GM21825 (cell line): ENCODE results near the gene CASK.

ENCODE experiments used
- ATAC-seq: cut with Tn5 transposase; IDR thresholded peaks from one replicate; pipeline ENCODE4 v1.9.1; 2021; ENCODE audit warnings: mild to moderate bottlenecking, moderate library complexity; ENCODE audit not compliant: unreplicated experiment

CASK gene, protein sequence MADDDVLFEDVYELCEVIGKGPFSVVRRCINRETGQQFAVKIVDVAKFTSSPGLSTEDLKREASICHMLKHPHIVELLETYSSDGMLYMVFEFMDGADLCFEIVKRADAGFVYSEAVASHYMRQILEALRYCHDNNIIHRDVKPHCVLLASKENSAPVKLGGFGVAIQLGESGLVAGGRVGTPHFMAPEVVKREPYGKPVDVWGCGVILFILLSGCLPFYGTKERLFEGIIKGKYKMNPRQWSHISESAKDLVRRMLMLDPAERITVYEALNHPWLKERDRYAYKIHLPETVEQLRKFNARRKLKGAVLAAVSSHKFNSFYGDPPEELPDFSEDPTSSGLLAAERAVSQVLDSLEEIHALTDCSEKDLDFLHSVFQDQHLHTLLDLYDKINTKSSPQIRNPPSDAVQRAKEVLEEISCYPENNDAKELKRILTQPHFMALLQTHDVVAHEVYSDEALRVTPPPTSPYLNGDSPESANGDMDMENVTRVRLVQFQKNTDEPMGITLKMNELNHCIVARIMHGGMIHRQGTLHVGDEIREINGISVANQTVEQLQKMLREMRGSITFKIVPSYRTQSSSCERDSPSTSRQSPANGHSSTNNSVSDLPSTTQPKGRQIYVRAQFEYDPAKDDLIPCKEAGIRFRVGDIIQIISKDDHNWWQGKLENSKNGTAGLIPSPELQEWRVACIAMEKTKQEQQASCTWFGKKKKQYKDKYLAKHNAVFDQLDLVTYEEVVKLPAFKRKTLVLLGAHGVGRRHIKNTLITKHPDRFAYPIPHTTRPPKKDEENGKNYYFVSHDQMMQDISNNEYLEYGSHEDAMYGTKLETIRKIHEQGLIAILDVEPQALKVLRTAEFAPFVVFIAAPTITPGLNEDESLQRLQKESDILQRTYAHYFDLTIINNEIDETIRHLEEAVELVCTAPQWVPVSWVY

GRCh38 chrX:41923211-41923977, at the start of gene CASK:
Gene CASK, minus strand, starts transcription at chrX:41923554. Its CDS starts 566 bp downstream, at chrX:41922988.
- ATAC-seq = peak; percentile 77

GRCh38 chrX:41971346-41971745, 48.0 kb upstream of the CASK start:
- no peak for ATAC-seq

DNA sequence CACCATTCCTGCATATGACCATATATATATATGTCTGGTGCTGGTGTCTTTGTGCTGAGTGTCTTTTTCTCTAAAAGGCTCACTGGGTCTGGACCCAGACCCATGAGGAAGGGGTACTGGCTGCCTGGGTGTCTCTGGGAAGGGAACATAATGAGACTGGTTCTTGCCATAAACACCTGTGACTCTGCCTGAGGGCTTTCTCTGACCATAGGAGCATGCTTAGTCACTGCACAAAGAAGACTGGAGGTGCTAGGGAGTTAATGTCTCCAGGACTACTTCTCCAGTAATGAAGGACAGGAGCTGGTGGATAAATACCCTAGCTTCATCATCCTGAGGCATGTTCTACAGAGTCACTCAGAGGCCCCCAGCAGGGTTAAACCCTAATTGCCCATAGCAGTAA, 47.1 kb upstream of the CASK start:
- ATAC-seq = no peak

DNA sequence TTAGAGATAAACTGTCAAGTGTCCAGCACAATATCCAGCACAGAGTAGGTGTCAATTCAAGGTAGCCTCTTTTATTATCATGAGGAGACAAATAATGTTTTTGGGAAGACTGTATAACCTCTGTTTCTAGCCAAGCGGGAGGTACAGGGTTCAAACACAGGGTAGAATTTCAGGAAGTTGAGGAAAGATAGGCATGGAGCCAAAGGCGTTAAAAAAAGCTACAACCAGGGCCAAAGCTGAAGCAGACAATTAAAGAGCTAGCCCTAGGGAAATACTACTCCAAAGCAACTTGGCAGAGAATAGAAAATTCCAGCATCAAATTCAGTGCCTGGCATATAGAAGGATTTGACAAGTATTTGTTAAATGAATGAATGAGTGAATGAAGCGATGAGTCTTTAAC, 40.0 kb upstream of the CASK start:
- ATAC-seq = no peak

- no peak for ATAC-seq
These were observed 36.8 kb upstream of the CASK start for GRCh38 chrX:41960142-41960541.

DNA sequence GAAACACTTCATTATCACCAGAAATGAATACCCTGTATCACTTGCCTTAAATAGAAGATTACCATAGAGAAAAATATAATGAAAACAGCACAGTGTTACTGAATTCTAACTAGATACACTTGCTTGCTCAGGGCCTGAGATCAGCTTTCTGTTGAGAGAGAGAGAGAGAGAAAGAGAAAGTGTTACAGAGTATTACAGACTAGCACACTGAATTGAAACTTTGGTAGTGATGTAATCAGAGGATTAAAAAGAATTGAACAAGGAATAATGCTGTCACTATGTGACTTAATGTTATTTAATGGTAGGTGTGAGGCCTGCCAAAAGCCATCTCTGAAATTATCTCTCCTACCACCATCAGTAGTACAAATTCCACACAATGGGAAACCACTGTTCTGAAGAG, 35.5 kb upstream of the CASK start:
- no peak for ATAC-seq

GRCh38 chrX:41956027-41956426, 32.7 kb upstream of the CASK start:
- no peak for ATAC-seq

GRCh38 chrX:41952102-41952501, 28.7 kb upstream of the CASK start:
- ATAC-seq = no peak

GRCh38 chrX:41946989-41947612, 23.7 kb upstream of the CASK start:
- no peak for ATAC-seq

- no peak for ATAC-seq
These were observed 22.9 kb upstream of the CASK start for GRCh38 chrX:41946235-41946634.

- ATAC-seq = no peak
These were observed 12.5 kb upstream of the CASK start for GRCh38 chrX:41935832-41936231.

DNA sequence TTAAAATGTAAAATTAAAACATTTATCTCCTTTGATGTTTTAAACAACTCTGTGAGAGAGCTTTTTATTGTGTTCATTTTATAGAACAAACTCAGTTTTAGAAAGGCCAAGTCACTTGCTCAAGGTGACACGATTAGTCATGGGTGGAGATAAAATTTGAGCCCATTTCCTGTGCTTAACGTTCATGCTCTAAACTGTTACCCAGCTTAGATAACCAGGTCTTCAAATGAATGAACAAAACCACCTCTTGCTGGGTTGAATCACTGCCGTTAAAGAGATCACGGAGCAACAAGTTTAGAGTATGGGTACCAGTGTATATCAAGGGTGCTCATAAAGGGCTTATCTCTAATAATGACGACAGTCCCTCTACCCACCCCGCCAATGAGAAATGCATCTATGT, 10.2 kb upstream of the CASK start:
- no peak for ATAC-seq

GRCh38 chrX:41932885-41933284, 9.5 kb upstream of the CASK start:
- no peak for ATAC-seq

DNA sequence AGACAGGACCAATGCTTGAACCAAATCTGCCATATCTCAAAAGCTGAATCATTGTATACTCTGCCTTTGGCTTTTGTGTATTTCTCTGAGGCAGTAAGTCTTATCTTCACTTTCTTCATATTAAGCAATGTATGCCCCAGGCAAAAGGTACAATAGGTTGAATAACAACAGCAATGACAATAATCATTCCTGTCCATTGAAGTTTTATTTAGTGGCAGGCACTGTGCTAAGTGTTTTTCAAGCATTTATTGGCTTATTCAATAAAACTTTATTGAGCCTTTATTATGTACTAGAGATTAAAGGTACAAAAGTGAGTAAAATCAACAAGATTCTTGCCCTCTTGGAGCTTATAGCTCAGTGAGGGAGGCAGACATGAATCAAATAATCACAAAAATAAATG, 8.2 kb upstream of the CASK start:
- ATAC-seq = no peak

DNA sequence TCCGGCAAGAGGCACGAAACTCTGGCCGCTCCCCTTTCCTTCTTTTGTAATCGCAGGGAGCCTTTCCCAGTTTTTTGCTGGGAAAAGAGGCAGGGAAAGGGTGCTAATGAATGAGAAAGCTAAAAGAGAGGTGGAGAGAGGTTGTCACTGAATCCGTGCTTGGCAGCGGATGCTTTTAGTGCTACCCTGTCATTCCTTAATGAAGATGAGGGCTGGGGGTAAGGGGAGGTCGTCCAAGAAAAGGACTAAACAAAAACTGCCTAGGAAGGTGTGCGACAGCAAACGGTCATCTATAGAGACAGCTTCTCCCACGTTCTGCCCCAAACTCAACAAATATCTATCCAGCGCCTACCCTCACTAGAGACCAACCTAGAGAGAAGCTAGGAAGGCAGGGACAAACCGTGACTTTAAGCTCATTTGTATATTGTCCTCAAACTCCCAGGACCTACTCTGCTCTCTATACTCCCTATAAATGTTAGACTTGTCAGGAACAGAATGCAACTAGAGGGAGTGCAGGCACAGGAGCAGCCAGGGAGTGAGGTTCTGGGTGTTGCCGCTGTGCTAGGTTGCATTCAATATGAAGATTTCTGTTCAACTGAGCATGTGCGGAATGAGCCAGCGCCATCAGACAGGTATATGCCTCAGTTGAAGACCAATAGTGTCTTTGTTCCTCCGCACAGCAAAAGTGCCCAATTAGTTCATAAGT, 777 bp upstream of the CASK start:
- no peak for ATAC-seq

- peak; percentile 21 for ATAC-seq
These were observed 763 bp downstream of the CASK start for GRCh38 chrX:41922431-41923151.

DNA sequence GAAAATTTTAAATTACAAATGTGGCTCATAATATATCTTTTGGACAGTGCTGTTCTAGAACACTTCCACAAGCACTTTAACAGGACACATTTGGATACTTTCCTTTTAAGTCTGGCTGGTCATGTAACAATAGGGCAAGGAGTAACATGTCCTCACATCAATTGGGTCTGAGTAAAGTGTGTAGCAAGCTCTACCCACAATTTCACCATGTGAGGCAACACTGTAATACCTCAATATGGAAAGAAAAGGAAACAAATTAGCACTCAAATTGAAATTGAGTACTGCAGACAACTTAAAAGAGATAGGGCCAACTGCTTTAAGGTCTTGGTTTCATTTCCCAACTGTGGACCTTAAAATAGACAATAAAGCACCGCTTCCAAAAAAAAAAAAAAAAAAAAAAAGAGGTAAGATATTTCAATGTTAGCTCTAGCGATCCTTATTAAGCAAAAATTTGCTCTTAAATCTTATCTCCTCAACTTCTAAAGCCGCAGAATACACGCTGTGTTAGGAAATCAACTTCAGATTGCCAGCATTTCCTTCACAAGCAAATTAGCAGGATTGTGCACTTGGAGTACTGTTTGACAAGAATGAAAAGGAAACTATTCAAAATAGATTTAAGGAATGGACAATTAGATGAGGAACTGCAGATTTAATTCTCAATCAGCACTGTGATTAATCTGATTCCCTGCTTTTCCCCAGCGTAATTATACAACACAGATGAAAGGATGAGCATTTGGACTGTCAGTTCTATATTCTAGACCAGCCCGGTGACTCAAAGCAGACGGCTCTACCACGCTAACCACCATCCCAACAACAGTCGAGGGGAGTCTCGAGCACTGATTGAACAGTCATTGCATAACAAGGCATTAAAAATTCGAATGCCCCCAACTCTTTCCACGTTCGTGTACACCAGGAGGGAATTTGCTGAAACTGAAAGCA, 1.6 kb downstream of the CASK start:
- no peak for ATAC-seq

- ATAC-seq = no peak
These were observed 3.5 kb downstream of the CASK start for GRCh38 chrX:41919870-41920269.
